GM21717 (cell line): ENCODE results near the gene TFIP11.

Experiments
- ATAC-seq: cut with Tn5 transposase; IDR thresholded peaks from one replicate; pipeline ENCODE4 v1.9.1; 2021; ENCODE audit warnings: mild to moderate bottlenecking, moderate library complexity; ENCODE audit not compliant: unreplicated experiment

Gene TFIP11

DNA sequence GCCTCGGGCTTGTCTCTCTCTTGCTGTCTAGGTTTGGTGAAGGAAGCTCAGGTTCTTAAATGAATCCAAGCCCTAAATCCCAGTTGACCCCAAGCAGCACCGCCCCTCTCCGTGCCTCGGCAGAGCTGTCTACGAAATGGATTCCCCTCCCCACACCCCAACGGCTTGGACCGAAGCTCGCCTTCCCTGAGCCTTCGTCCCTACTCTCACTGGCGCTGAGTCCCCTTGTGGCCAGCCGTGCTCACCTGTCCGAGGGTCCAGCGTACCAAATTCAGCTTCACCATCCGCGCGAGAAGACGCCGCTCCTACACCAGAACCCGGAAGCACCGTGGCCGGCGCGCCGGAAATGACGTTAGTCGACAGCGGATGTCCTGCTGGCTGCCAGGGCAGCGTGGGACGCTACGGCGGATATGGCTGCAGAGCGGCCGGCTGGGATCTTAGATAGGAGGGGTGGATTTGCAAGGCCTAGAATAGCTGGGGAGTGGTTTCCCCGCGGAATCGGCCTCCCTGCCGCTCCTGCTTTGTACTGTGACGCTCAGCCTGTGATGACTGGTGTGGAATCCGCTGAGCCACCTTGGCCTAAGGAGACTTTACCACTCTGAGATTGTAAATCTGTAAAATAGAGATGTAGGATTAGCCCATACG, at the start of gene TFIP11:
TFIP11 (minus strand) TSS at position 325 of the 645 bp plus-strand sequence. CDS start 2,201 bp downstream, outside the sequence.
- peak; percentile 90 for ATAC-seq

DNA sequence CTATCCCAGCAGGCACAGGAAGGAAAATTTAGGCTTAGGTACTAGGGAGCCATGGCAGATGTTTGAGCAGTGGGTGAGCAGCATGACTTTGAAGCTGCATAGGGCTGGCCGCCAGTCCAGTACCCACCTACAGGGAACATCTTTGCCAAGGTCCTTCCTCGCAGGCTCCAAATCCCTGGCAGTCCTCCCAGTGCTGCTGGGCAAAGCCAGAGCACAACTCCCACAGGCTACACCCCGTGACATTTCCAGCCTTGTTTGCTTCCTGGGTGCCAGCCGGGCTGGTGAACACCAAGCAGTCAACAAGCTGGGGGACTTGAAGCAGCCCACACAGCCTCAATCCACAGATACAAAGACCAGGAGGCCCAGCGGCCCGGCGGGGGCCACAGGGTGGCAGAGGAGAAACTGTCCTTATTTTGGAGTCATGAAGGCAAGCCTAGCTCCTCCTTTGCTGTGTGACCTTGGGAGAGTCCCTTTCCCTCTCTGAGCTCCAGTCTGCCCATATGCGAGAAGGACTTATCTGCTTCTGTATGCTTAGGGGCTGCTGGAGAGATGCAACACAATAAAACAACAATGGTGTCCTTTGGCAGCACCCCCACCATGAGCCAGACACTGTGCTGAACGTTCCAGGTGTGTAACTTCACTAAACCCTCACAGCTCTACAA, 49.6 kb upstream of the TFIP11 start:
- ATAC-seq: no peak

DNA sequence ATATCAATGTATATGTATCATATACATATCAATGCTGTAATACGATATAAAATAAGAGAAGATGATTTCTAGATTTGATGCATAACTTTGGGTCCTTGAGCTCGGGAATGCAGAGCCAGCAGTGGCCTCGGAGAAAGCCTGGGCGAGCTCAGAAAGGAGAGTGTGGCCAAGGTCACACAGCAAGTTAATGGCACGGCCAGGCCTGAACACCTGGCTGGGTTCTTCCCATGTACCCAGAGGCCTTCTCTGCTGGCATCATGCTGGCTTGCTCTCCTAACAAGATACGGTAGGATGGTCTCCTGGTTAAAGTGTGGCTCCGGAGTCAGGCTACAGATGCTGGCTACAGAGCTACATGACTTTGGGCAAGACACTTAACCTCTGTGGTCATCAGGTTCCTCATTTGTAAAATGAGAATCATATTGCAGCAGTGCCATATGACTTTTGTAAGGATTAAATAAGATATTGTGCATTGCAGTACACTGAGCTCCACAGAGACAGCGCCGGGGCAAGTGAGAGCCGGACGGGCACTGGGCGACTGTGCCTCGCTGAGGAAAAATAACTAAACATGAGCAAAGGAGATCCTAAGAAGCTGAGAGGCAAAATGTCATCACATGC, 47.8 kb upstream of the TFIP11 start:
- no peak for ATAC-seq

DNA sequence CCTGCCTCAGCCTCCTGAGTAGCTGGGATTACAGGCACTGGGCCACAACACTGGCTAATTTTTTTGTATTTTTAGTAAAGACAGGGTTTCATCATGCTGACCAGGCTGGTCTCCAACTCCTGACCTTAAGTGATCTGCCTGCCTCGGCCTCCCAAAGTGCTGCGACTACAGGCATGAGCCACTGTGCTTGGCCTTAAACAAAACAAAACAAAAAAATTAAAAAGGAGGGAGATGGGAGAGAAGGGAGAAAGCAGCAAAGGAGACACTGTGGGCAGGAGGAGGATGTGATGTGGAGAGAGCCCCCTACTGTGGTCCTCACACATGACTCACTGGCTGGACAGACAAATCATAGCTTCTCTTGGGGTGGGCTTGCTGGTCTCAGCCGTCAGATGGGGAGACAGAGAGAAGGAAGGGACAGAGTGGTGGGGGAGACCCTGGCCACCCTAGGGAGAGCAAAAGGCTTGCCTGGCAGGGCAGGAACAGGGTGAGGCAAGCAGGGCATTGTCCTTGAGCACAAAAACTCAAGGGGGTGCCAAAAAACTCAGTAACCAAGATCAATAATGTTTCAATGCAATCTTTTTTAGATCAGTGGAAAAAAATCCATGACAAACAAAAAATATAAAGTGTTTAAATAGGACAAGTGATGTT, 46.1 kb upstream of the TFIP11 start:
- ATAC-seq: no peak

DNA sequence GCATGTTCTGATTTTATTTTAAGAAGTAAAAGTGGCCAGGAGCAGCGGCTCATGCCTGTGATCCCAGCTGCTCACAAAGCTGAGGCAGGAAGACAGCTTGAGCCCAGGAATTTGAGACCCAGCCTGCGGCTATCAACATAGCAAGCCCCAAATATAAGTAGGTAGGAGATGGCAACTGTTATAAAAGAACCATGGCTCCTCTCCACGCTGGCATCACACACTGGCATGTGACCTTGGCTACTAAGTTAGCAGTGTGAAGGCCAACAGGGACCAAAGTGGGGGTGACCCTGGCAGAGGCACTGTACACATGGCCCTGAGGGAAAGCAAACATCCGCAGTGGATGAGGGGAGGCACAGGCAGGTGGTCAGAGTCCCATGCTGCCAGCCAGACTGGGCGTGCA, 44.6 kb upstream of the TFIP11 start:
- ATAC-seq: no peak

DNA sequence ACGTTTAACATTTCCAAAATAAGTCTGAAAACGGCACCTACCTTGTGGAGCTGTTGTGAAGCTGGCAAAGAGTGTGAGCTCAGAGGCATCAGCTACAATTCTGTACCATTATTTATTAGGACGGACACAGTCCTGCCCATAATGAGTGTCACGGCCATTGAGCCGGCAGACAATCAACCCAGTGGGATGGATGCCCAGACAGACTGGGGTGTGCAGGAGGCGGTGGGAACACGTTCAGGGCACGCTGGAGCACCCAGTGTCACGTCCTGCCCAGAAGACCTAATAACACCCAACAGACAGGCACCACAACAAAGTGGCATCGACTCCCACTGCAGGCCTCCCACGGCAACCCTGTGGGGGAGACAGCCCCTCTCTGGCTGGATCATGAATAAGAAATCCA, 43.2 kb upstream of the TFIP11 start:
- ATAC-seq: no peak

DNA sequence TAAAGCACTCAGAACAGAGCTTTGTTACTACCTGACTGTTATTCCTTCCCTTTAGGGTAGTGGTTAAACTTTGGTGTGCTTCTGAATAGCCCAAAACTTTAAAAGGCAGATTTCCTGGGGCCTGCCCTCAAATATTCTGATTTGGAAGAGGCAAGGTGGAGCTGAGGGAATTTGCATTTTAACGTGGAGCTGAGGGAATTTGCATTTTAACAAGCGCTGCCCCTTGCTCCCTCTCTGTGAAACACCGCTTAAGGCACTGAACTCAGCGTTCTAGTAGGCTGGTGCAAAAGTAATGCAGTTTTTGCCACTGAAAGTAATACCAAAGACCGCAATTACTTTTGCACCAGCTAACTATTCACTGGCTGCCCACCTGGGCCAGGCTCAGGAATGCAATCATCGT, 42.7 kb upstream of the TFIP11 start:
- no peak for ATAC-seq

DNA sequence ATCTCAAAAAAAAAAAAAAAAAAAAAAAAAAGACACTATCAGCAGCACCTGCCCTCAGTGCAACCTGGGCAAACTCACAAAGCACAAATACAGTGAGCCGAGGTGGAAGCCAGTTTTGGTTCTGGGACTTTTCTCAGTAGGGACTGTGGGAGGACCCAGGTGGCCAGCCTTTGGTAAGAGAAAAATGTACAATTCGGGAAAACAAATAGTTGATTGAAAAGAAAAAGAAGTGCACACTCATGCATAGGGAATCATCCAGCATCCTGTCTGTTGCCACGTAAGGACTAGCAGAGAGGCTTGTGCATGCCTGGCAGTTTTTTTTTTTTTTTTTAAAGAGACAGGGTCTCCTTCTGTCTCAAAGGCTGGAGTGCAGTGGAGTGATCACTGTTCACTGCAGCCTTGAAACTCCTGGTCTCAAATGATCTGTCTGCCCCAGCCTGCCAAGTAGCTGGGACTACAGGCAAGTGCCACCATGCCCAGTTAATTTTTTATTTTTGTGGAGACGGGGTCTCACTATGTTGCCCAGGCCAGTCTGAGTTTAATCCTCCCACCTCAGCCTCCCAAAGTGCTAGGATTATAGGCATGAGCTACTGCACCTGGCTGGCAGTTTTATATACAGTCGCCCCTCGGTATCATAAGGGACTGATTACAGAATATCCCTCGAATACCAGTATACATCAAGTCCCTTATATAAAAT, 40.9 kb upstream of the TFIP11 start:
- no peak for ATAC-seq

DNA sequence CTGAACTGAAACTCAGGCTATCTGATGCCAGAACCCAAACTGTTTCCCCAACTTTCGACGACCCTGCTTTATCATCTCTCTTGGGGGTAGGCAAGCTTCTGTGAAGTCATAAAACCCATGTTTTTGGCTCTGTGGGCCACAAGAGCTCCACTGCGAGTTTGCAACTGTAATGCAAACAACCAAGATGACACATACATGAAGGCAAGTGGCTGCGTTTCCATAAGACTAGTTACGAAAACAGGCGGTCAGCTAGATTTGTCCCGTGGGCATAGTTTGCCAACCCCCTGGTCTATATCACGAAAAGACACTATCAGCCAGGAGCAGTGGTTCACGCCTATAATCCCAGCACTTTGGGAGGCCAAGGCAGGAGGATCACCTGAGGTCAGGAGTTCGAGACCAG, 40.2 kb upstream of the TFIP11 start:
- ATAC-seq: no peak

DNA sequence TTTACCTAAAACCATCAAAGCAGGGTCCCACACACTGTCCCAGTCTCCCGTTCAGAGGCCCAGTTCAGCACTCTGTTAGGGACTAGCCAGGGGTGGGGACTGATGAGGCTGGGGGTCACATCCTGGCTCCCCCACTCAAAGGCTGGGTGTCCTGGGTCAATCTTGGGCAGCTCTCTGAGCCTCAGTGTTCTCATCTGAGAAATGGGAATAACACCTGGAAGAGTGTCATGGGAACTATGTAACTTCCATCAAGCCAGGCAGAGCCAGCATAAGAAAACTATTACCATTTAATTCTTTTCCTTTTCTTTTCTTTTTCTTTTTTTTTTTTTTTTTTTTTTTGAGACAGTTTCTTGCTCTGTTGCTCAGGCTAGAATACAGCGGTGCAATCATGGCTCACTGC, 39.3 kb upstream of the TFIP11 start:
- no peak for ATAC-seq

DNA sequence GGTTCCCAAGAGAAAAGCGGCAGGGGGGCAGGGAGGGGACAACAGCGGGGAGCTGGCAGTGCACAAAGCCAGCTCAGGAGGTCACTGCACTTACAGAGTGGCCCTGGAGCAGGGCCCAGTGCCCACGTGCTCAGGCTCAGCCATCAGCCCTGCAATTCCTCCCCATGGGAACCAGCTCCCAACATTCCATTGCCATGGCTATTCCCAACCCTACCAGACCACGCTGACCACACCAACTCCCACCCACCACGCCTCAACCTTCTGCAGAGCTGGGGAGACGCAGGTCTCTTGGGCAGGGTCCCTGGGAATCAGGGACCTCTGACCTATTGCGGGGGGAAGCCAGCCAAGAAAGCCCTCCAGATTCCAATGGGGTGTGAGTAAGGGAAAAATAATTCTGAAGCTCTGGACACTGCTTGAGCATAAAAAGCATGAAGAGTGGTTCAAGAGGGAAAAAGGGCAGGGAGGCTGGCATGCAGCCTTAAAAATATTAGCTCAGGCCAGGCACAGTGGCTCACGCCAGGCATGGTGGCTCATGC, 38.3 kb upstream of the TFIP11 start:
- ATAC-seq: no peak

DNA sequence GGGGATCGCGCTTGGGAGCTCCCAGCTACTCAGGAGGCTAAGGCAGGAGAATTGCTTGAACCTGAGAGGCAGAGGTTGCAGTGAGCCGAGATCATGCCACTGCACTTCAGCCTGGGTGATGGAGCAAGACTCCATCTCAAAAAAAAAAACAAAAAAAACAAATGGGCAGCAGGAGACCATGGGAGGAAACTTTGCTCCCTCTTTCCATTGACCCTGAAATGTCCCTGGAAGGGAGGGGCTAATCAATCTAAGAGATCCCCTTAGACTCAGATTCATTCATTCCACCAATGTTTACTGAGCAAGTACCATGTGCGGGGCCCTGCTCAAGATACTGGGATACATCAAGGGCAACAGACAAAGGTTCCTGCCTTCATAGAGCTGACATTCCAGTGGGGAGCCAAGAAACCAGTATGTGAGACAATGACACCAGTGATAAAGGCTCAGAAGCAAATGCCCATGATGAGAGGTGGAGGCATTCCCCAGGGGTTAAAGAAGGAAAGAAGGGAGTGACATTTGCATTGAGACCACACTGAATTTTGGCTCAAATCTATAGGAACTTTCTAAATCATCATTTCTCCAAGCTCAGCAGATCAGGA, 37.7 kb upstream of the TFIP11 start:
- no peak for ATAC-seq

DNA sequence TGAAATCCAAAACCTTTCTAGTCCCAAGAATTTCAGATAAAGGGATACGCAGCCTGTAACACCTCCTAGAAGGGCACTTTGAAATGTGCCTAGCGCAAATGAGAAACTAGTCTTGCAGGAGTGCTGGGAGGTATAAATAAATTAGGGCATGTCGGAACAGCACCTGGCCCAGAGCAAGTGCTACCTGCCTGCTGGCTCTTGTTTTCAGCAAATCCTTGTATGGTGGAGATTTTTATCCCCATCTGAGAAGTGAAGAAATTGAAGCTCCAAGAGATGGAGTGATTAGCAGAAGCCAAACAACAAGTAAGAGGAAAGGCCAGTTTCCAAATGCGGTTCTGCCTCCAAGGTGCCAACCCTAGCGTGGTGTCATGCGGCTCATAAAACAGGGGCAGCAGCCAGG, 36.7 kb upstream of the TFIP11 start:
- no peak for ATAC-seq

DNA sequence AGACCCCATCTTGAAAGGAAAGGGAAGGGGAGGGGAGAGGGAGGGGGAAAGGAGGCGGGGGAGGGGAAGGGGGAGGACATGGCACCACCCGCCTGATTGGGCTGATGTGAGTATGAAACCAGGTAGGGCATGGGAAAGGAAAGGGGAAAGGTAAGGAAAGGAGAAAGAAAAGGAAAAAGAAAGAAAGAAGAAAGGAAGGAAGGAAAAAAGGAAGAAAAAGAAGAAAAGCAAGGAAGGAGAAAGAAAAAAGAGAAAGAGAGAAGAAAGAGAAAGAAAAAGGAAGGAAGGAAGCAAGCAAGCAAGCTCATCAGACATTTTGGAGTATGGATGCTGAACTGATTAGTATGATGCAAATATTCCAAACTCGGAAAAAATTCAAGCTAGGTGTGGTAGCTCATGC, 36.0 kb upstream of the TFIP11 start:
- no peak for ATAC-seq

DNA sequence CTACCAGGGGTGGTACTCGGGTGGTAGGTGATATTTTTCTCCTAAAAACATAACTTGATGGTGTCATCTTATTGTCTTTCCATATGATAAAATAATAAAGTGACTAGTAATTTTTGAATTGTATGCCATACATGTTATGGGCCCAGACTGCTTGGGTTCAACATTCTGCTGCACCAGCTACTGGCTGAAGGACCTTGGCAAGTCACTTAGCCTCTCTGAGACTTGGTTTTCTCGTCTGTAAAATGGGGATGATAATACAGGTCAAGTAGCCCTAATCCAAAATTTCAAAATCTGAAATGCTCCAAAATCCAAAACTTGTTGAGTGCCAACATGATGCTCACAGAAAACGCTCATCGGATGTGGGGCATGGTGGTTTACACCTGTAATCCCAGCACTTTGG, 35.6 kb upstream of the TFIP11 start:
- no peak for ATAC-seq

DNA sequence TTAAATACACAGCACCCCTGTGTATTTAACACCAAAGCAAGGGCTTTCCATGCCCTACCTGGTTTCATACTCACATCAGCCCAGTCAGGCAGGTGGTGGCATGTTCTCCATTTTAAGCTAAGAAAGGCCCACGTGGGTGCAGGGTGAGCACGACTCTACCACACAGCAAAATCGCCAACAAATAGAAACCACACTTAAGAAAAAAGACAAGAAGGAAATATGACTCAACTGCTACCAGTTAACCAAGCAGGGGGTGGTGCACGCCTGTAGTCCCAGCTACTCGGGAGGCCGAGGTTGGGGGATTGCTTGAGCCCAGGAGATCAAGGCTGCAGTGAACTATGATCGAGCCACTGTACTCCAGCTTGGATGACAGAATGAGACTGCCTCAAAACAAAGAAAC, 35.2 kb upstream of the TFIP11 start:
- ATAC-seq: no peak

DNA sequence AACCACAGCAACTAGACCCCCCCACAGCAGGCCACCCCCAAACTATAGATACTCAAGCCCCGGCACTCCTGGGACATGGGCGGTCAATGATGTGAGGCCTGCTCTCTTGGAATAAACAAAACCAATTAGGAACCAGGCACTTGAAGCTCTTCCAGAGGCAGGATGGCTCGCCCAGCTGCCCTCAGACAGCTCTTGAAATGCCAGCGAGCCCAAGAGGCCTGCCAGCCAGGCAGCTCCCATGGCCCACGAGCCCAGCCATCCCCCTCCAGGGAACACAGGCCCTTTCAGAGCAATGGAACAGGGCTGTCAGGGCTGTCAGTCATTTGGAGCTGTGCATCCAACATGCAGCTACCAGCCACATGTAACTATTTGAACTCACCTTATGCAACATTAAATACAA, 34.0 kb upstream of the TFIP11 start:
- no peak for ATAC-seq

DNA sequence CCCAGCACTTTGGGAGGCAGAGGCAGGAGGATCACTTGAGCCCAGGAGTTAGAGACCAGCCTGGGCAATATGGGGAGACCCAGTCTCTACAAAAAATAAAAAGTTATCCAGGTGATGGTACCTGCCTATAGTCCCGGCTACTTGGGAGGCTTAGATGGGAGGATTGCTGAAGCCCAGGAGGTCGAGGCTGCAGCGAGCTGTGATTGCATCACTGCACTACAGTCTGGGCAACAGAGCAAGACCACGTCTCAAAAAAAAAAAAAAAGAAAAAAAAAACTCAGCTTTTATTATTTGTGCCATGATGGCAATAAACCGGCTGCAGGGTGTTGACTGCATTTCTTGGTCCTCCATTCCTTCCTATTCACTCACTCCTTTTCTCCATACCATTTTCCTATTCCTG, 33.6 kb upstream of the TFIP11 start:
- ATAC-seq: no peak

DNA sequence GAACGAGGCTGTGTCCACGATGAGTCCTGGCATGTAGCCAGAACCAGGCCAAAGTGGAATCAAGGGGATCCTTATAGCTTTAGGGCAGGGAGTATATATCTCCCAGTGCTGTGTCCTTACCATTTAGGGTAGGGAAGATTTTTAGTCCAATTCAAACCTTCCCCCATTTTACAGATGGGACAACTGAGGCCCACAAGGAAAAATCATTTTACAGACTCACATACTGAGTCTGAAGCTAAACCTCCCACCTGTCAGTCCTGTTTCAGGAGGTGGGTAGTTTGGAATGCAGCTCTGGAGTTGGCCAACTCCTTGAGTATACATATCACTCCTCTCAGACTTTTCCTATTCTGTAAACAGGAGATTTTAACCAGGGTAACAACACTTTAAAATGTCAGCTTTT, 33.1 kb upstream of the TFIP11 start:
- ATAC-seq: no peak

DNA sequence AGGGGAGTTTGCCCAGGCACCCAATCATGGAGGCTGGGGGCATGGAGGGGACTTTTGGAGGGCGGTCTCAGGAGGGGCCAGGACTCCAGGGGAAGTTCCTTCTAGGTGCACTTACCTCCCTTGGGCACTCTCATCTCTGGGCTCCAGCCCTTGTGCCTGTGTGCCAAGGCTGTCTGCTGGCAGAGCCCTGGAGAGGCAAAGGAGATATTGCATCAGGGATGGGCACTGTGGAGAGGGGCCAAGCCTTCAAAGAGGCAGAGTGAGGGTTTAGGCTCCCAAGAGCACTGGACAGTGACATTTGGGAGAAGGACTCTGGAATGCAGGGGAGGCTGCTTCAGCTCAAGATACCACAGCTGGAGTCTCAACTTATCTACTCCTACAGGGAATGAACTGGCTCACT, 32.2 kb upstream of the TFIP11 start:
- no peak for ATAC-seq

DNA sequence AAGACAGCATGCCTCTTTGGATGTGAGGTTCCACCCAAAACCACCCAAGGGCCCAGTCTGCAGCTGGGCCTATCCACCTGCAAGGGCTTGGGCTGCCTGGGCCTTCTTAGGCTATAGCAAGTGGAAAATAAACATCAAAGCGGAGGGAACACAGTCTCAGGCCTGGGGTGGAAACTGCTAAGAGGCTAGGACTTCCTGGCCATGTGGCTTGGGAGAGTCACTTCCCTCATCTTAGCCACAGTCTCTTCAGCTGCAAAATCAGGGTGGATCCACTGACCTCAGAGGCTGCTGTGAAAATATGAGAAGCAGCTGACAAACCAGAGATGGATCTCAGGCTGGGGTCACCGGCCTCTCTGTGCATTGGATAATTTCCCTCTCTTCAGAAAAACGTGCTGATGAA, 30.6 kb upstream of the TFIP11 start:
- ATAC-seq: no peak
